Neural progenitor cell (in vitro differentiated cells): ENCODE measurements around the gene ZFYVE21.

Experiments
- EZH2 ChIP-seq: fragments of 200-600 bp; sonication (generic); IDR thresholded peaks from 2 replicates; pipeline ENCODE4 v1.6.1; 2017; ENCODE audit warnings: antibody characterized with exemption, mild to moderate bottlenecking, moderate library complexity
- EZH2phosphoT487 ChIP-seq: fragments of 200-600 bp; sonication (generic); IDR thresholded peaks from 2 replicates; pipeline ENCODE4 v1.6.1; 2017; ENCODE audit warnings: antibody characterized with exemption
- TF ChIP-seq, protein P1 (sequence below): fragments of 200-600 bp; sonication (generic); IDR thresholded peaks from 2 replicates; pipeline ENCODE4 v1.5.1; 2017; ENCODE audit warnings: antibody characterized with exemption, mild to moderate bottlenecking

GRCh38 chr14:103697206-103697602 is 18.4 kb upstream of the ZFYVE21 start:
- TF ChIP-seq, protein P1, sequence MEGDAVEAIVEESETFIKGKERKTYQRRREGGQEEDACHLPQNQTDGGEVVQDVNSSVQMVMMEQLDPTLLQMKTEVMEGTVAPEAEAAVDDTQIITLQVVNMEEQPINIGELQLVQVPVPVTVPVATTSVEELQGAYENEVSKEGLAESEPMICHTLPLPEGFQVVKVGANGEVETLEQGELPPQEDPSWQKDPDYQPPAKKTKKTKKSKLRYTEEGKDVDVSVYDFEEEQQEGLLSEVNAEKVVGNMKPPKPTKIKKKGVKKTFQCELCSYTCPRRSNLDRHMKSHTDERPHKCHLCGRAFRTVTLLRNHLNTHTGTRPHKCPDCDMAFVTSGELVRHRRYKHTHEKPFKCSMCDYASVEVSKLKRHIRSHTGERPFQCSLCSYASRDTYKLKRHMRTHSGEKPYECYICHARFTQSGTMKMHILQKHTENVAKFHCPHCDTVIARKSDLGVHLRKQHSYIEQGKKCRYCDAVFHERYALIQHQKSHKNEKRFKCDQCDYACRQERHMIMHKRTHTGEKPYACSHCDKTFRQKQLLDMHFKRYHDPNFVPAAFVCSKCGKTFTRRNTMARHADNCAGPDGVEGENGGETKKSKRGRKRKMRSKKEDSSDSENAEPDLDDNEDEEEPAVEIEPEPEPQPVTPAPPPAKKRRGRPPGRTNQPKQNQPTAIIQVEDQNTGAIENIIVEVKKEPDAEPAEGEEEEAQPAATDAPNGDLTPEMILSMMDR: no peak
- TF ChIP-seq EZH2 (no peak), EZH2phosphoT487 (no peak)
